Measurements from ENCODE around the gene CPT1C.

Gene CPT1C

GRCh38 chr19:49660338-49660961 lies 30.5 kb upstream of the CPT1C start:
- no peak for DNase-seq (ENCODE audit: low read depth)

GRCh38 chr19:49662011-49662410 lies 28.9 kb upstream of the CPT1C start:
- DNase-seq (ENCODE audit: low read depth), result no peak

- no peak for DNase-seq (ENCODE audit: low read depth)
Measured at GRCh38 chr19:49663224-49663623, 27.7 kb upstream of the CPT1C start.

GRCh38 chr19:49664171-49665035 lies 26.5 kb upstream of the CPT1C start:
- DNase-seq (ENCODE audit: low read depth), result peak; percentile 86

GRCh38 chr19:49665036-49665350 lies 25.9 kb upstream of the CPT1C start:
- no peak for DNase-seq (ENCODE audit: low read depth)

- peak; percentile 96 for DNase-seq (ENCODE audit: low read depth)
Measured at GRCh38 chr19:49665351-49666119, 25.4 kb upstream of the CPT1C start, which contains the start of the genes BCL2L12 and IRF3. Gene BCL2L12, plus strand, starts transcription at chr19:49665933. Its CDS starts 760 bp downstream, at chr19:49666693. Gene IRF3, minus strand, starts transcription at chr19:49665857. Its CDS starts 1,019 bp downstream, at chr19:49664838.

GRCh38 chr19:49666120-49666444 lies 24.8 kb upstream of the CPT1C start:
- DNase-seq (ENCODE audit: low read depth), result no peak

GRCh38 chr19:49667473-49667872 lies 23.4 kb upstream of the CPT1C start:
- DNase-seq (ENCODE audit: low read depth), result no peak

- DNase-seq (ENCODE audit: low read depth), result no peak
Measured at GRCh38 chr19:49669516-49669915, 21.4 kb upstream of the CPT1C start.

GRCh38 chr19:49672131-49672919 lies 18.6 kb upstream of the CPT1C start:
- DNase-seq (ENCODE audit: low read depth), result peak; percentile 75

- DNase-seq (ENCODE audit: low read depth), result peak; percentile 92
Measured at GRCh38 chr19:49676136-49676783, 14.7 kb upstream of the CPT1C start.

GRCh38 chr19:49676784-49677230 lies 14.1 kb upstream of the CPT1C start:
- peak; percentile 100 for DNase-seq (ENCODE audit: low read depth)

- peak; percentile 64 for DNase-seq (ENCODE audit: low read depth)
Measured at GRCh38 chr19:49677231-49677900, 13.6 kb upstream of the CPT1C start, which contains the start of gene PRMT1. Gene PRMT1, plus strand, starts transcription at chr19:49677271. Its CDS starts 10 bp downstream, at chr19:49677281.

GRCh38 chr19:49677901-49678674 lies 12.8 kb upstream of the CPT1C start:
- peak; percentile 82 for DNase-seq (ENCODE audit: low read depth)

- DNase-seq (ENCODE audit: low read depth), result no peak
Measured at GRCh38 chr19:49678985-49679770, 11.7 kb upstream of the CPT1C start.

GRCh38 chr19:49679771-49680413 lies 11.0 kb upstream of the CPT1C start:
- no peak for DNase-seq (ENCODE audit: low read depth)

GRCh38 chr19:49680421-49681351 lies 10.2 kb upstream of the CPT1C start:
- DNase-seq (ENCODE audit: low read depth), result peak; percentile 83

Measured in ELR (cell line).